HEK293 (cell line): Measurements from ENCODE around the gene MYO1D.

Experiments used
- ZEB2 ChIP-seq: fragments of 450-650 bp; formaldehyde crosslinking; IDR thresholded peaks from 2 replicates; pipeline ENCODE4 v1.5.1; 2016; ENCODE audit warnings: missing biosample characterization, missing genetic modification characterization
- ZNF324 ChIP-seq: fragments of 450-650 bp; formaldehyde crosslinking; IDR thresholded peaks from 2 replicates; pipeline ENCODE4 v1.5.1; 2016; ENCODE audit warnings: missing biosample characterization, missing genetic modification characterization
- ZNF473 ChIP-seq: fragments of 450-650 bp; formaldehyde crosslinking; IDR thresholded peaks from 2 replicates; pipeline ENCODE4 v1.5.1; 2017; ENCODE audit warnings: missing biosample characterization, missing genetic modification characterization
- ZNF560 ChIP-seq: fragments of 450-650 bp; formaldehyde crosslinking; IDR thresholded peaks from 2 replicates; pipeline ENCODE4 v1.5.1; 2017; ENCODE audit warnings: missing biosample characterization, missing genetic modification characterization, borderline replicate concordance
- ZNF670 ChIP-seq: fragments of 450-650 bp; formaldehyde crosslinking; IDR thresholded peaks from 2 replicates; pipeline ENCODE4 v1.5.1; 2016; ENCODE audit warnings: missing biosample characterization, missing genetic modification characterization, low read depth
- ZNF777 ChIP-seq: fragments of 450-650 bp; formaldehyde crosslinking; IDR thresholded peaks from 2 replicates; pipeline ENCODE4 v1.5.1; 2017; ENCODE audit warnings: missing biosample characterization, missing genetic modification characterization, borderline replicate concordance
- TF ChIP-seq, protein P1 (sequence below): fragments of 450-650 bp; formaldehyde crosslinking; IDR thresholded peaks from 2 replicates; pipeline ENCODE4 v1.5.1; 2016; ENCODE audit warnings: missing biosample characterization, missing genetic modification characterization
- TF ChIP-seq, protein P2 (sequence below): fragments of 450-650 bp; formaldehyde crosslinking; IDR thresholded peaks from 2 replicates; pipeline ENCODE4 v1.5.1; 2016; ENCODE audit warnings: missing biosample characterization, missing genetic modification characterization
- TF ChIP-seq, protein P3 (sequence below): fragments of 450-650 bp; formaldehyde crosslinking; IDR thresholded peaks from 2 replicates; pipeline ENCODE4 v1.5.1; 2016; ENCODE audit warnings: missing biosample characterization, missing genetic modification characterization, low read depth
- TF ChIP-seq, protein P4 (sequence below): fragments of 450-650 bp; formaldehyde crosslinking; conservative IDR thresholded peaks from 2 replicates; pipeline ENCODE4 v1.5.1; 2016; ENCODE audit warnings: low read depth, missing biosample characterization, missing genetic modification characterization

DNA sequence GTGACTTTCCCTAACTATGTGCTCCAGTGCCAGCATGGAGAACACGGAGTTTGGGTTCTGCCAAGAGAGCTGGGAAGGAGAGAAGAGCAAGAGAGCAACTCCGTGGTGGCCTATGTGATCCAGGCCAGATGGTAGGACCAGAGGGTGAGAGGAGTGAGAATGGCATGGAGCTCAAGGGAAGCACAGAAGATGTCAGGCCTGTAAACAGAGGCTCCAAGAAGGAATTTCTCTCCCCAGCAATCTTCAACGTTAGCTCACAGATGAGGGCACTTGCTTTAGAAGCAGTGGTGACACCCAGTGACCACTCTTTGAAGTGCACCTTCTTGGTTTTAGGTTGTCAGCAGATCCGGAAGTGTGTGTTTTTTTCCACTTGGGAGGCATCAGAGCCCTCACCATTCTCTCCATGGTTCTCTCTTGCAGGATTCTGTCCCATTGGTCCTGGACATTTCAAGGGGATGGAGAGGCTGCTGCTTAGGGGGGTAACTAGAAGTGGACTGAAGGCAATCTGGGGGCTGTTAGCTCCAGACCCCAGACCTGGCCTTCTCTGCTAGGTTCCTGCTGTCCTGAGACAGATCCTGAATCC, 33.0 kb upstream of the MYO1D start:
- TF ChIP-seq, protein P1, sequence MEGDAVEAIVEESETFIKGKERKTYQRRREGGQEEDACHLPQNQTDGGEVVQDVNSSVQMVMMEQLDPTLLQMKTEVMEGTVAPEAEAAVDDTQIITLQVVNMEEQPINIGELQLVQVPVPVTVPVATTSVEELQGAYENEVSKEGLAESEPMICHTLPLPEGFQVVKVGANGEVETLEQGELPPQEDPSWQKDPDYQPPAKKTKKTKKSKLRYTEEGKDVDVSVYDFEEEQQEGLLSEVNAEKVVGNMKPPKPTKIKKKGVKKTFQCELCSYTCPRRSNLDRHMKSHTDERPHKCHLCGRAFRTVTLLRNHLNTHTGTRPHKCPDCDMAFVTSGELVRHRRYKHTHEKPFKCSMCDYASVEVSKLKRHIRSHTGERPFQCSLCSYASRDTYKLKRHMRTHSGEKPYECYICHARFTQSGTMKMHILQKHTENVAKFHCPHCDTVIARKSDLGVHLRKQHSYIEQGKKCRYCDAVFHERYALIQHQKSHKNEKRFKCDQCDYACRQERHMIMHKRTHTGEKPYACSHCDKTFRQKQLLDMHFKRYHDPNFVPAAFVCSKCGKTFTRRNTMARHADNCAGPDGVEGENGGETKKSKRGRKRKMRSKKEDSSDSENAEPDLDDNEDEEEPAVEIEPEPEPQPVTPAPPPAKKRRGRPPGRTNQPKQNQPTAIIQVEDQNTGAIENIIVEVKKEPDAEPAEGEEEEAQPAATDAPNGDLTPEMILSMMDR (tag by site-specific recombination), result peak; percentile 71; the same call in 1 of the 2 replicates
- no peak for TF ChIP-seq ZNF324 (tag by site-specific recombination)
- TF ChIP-seq ZNF560, result no peak
- no peak for TF ChIP-seq ZNF777 (tag by site-specific recombination)
- no peak for TF ChIP-seq ZEB2 (tag by site-specific recombination)
- TF ChIP-seq, protein P2, sequence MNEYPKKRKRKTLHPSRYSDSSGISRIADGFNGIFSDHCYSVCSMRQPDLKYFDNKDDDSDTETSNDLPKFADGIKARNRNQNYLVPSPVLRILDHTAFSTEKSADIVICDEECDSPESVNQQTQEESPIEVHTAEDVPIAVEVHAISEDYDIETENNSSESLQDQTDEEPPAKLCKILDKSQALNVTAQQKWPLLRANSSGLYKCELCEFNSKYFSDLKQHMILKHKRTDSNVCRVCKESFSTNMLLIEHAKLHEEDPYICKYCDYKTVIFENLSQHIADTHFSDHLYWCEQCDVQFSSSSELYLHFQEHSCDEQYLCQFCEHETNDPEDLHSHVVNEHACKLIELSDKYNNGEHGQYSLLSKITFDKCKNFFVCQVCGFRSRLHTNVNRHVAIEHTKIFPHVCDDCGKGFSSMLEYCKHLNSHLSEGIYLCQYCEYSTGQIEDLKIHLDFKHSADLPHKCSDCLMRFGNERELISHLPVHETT (tag by site-specific recombination), result no peak
- TF ChIP-seq ZNF670 (tag by site-specific recombination), result no peak
- no peak for TF ChIP-seq ZNF473 (tag by site-specific recombination)
- TF ChIP-seq, protein P3, sequence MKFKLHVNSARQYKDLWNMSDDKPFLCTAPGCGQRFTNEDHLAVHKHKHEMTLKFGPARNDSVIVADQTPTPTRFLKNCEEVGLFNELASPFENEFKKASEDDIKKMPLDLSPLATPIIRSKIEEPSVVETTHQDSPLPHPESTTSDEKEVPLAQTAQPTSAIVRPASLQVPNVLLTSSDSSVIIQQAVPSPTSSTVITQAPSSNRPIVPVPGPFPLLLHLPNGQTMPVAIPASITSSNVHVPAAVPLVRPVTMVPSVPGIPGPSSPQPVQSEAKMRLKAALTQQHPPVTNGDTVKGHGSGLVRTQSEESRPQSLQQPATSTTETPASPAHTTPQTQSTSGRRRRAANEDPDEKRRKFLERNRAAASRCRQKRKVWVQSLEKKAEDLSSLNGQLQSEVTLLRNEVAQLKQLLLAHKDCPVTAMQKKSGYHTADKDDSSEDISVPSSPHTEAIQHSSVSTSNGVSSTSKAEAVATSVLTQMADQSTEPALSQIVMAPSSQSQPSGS (tag by site-specific recombination), result no peak
- TF ChIP-seq, protein P4, sequence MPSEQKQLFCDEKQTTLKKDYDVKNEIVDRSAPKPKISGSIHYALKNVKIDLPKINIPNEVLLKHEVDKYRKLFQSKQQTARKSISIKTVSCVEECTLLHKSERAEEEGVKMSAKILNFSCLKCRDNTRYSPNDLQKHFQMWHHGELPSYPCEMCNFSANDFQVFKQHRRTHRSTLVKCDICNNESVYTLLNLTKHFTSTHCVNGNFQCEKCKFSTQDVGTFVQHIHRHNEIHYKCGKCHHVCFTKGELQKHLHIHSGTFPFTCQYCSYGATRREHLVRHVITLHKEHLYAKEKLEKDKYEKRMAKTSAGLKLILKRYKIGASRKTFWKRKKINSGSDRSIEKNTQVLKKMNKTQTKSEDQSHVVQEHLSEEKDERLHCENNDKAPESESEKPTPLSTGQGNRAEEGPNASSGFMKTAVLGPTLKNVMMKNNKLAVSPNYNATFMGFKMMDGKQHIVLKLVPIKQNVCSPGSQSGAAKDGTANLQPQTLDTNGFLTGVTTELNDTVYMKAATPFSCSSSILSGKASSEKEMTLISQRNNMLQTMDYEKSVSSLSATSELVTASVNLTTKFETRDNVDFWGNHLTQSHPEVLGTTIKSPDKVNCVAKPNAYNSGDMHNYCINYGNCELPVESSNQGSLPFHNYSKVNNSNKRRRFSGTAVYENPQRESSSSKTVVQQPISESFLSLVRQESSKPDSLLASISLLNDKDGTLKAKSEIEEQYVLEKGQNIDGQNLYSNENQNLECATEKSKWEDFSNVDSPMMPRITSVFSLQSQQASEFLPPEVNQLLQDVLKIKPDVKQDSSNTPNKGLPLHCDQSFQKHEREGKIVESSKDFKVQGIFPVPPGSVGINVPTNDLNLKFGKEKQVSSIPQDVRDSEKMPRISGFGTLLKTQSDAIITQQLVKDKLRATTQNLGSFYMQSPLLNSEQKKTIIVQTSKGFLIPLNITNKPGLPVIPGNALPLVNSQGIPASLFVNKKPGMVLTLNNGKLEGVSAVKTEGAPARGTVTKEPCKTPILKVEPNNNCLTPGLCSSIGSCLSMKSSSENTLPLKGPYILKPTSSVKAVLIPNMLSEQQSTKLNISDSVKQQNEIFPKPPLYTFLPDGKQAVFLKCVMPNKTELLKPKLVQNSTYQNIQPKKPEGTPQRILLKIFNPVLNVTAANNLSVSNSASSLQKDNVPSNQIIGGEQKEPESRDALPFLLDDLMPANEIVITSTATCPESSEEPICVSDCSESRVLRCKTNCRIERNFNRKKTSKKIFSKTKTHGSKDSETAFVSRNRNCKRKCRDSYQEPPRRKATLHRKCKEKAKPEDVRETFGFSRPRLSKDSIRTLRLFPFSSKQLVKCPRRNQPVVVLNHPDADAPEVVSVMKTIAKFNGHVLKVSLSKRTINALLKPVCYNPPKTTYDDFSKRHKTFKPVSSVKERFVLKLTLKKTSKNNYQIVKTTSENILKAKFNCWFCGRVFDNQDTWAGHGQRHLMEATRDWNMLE (tag by site-specific recombination), result 0 out of 2 replicates have a peak, but pooled peaks have one; percentile 26
